ENCODE results near the gene CACNA1C. TPM values are rescaled to one million over a fixed set of nuclear protein-coding genes. Genes with fewer than 3 reads are reported as not detected.

Gene CACNA1C
- total RNA-seq, 3 donors from 2014 or later: 2.6 to 11.8 (median 9.5) TPM

DNA sequence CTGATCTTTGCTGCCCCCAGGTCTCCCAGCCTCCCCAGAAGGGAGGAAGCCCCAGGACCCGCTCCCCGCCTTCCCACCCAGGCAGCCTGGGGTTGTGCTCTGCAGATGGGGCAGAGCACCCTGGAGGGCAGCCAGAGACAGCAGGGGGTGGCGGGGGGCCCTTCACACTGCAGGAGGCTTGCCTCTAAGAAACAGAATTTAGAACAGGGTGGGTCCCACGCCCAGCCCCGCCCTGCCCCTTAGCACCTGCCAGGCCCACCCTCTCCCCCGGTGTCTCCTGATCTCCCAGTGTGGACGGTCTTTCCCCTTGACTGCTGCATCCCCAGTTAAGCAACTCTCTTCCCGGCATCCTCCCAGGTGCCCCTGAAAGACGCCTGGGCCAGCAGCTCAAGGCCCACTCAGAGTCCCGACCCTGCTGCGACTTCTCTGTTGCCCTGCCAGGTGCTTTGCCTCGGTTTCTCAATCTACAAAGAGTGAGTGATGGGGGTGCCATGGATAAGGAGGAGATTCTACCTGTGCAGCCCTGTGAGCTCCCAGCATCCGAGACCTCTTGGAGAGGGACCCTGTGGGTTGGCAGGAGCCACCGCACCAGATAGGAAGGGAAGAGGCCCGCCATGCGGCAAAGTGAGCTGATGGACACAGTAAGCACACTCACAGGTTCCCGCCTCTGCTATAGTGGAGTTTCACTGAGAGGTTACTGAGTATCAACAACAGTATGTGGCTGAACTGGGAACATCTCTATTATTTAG, 414.8 kb downstream of the CACNA1C start:
- no peak for TF ChIP-seq POLR2AphosphoS5 (IDR thresholded peaks at IDR 0.05)
- TF ChIP-seq POLR2A (IDR thresholded peaks at IDR 0.05): no peak
- TF ChIP-seq, protein P1, sequence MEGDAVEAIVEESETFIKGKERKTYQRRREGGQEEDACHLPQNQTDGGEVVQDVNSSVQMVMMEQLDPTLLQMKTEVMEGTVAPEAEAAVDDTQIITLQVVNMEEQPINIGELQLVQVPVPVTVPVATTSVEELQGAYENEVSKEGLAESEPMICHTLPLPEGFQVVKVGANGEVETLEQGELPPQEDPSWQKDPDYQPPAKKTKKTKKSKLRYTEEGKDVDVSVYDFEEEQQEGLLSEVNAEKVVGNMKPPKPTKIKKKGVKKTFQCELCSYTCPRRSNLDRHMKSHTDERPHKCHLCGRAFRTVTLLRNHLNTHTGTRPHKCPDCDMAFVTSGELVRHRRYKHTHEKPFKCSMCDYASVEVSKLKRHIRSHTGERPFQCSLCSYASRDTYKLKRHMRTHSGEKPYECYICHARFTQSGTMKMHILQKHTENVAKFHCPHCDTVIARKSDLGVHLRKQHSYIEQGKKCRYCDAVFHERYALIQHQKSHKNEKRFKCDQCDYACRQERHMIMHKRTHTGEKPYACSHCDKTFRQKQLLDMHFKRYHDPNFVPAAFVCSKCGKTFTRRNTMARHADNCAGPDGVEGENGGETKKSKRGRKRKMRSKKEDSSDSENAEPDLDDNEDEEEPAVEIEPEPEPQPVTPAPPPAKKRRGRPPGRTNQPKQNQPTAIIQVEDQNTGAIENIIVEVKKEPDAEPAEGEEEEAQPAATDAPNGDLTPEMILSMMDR (IDR thresholded peaks at IDR 0.05): no peak
- DNase-seq (ENCODE audit: low spot score in 2 of 2): no peak
- Histone ChIP-seq H3K27ac (no peak overlapping the region), H3K4me1 (no peaks in the 10 kb centered on the region), H3K9me3 (no peaks in the 10 kb centered on the region), H3K27me3 (no peaks in the 10 kb centered on the region), H3K36me3 (no peaks in the 10 kb centered on the region), H3K4me3 (no peak overlapping the region)
- intact Hi-C loops (cut with DNase I; ENCODE audit: low total_unique reads): no loop called here

DNA sequence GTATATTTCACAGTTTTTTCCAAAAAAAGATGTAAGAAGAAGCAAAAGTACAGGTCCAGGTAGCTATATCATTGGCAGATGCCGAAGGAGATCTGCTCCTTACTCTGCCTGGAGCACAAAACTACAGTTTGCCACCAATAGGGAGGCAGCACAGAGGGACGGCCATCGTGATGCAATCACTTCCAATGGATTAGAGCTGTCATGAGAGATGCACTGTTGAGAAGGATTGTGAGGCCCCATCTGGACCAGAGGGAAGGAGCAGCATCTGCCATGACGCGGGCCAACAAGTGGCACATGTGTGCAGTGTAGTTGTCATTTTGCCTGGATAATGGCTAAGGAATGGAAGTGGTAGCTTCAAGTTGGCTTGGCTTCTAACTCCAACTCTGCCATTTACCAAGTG, 423.2 kb downstream of the CACNA1C start:
- Histone ChIP-seq H3K27me3 (no peaks in the 10 kb centered on the region), H3K4me1 (no peaks in the 10 kb centered on the region), H3K27ac (no peak overlapping the region), H3K9me3 (no peaks in the 10 kb centered on the region), H3K36me3 (no peaks in the 10 kb centered on the region), H3K4me3 (no peak overlapping the region)
- TF ChIP-seq POLR2A (IDR thresholded peaks at IDR 0.05): no peak
- TF ChIP-seq, protein P1 (IDR thresholded peaks at IDR 0.05): no peak
- intact Hi-C loops (cut with DNase I; ENCODE audit: low total_unique reads): no loop called here
- no peak for DNase-seq (ENCODE audit: low spot score in 2 of 2)

- H3K9me3 ChIP-seq: no peaks in the 10 kb centered on the region
- H3K4me3 ChIP-seq: no peak overlapping the region
- no peaks in the 10 kb centered on the region for H3K36me3 ChIP-seq
- H3K27ac ChIP-seq: no peak overlapping the region
- intact Hi-C loops (cut with DNase I; ENCODE audit: low total_unique reads): no loop called here
- no peak for DNase-seq (ENCODE audit: low spot score in 2 of 2)
- TF ChIP-seq POLR2A (IDR thresholded peaks at IDR 0.05) (no peak), POLR2AphosphoS5 (IDR thresholded peaks at IDR 0.05) (no peak)
- TF ChIP-seq, protein P1 (IDR thresholded peaks at IDR 0.05): no peak
- H3K27me3 ChIP-seq: no peaks in the 10 kb centered on the region
- H3K4me1 ChIP-seq: no peaks in the 10 kb centered on the region
These were observed 424.4 kb downstream of the CACNA1C start for GRCh38 chr12:2477009-2477766.

- Histone ChIP-seq H3K4me3 (no peak overlapping the region), H3K9me3 (no peaks in the 10 kb centered on the region), H3K36me3 (no peaks in the 10 kb centered on the region), H3K27ac (no peak overlapping the region), H3K27me3 (no peaks in the 10 kb centered on the region), H3K4me1 (no peaks in the 10 kb centered on the region)
- DNase-seq (ENCODE audit: low spot score in 2 of 2): no peak
- intact Hi-C loops (cut with DNase I; ENCODE audit: low total_unique reads): no loop called here
- TF ChIP-seq POLR2A (IDR thresholded peaks at IDR 0.05) (no peak), POLR2AphosphoS5 (IDR thresholded peaks at IDR 0.05) (no peak)
- TF ChIP-seq, protein P1 (IDR thresholded peaks at IDR 0.05): no peak
These were observed 427.2 kb downstream of the CACNA1C start for GRCh38 chr12:2479851-2480535.

- TF ChIP-seq POLR2A (IDR thresholded peaks at IDR 0.05): no peak
- TF ChIP-seq, protein P1 (IDR thresholded peaks at IDR 0.05): no peak
- no peak for TF ChIP-seq POLR2AphosphoS5 (IDR thresholded peaks at IDR 0.05)
- no peak for DNase-seq (ENCODE audit: low spot score in 2 of 2)
- Histone ChIP-seq H3K27me3 (no peaks in the 10 kb centered on the region), H3K27ac (no peak overlapping the region), H3K9me3 (no peaks in the 10 kb centered on the region), H3K4me1 (no peaks in the 10 kb centered on the region), H3K4me3 (no peak overlapping the region), H3K36me3 (no peaks in the 10 kb centered on the region)
- intact Hi-C loops (cut with DNase I; ENCODE audit: low total_unique reads): no loop called here
These were observed 428.6 kb downstream of the CACNA1C start for GRCh38 chr12:2481346-2481745.
